IMR-90 (cell line): ENCODE measurements around the gene TSSK2. TPM values are rescaled to one million over a fixed set of nuclear protein-coding genes. Genes with fewer than 3 reads are reported as not detected.

ENCODE experiments used
- ATAC-seq: fragments of 200-7000 bp; cut with Tn5 transposase; 2 replicates; pipeline ENCODE4 v1.9.1; 2020; ENCODE audit warnings: low read depth, mild to moderate bottlenecking, moderate library complexity
- BruUV-seq: library from RNA; stranded (reverse); fragments of 400-500 nt; replicated peaks from 2 replicates; lab custom pipeline; 2021; lab: Mats Ljungman, UMichigan
- CTCF ChIA-PET: fragments of 300-600 bp; formaldehyde crosslinking; extraction: SDS; loops from one replicate; lab custom pipeline; 2021; ENCODE audit warnings: antibody characterized with exemption; lab: Yijun Ruan, JAX
- POLR2A ChIA-PET: fragments of 300-600 bp; sonication (Branson Sonifier 250); formaldehyde crosslinking; loops from one replicate; lab custom pipeline; 2022; ENCODE audit warnings: antibody characterized with exemption; ENCODE audit not compliant: unreplicated experiment; lab: Charles Lee
- DNase-seq: peaks from one replicate; pipeline ENCODE4 v3.0.0; 2013
- H2AFZ ChIP-seq: replicated peaks from 2 replicates; pipeline ENCODE3; 2013; ENCODE audit warnings: low read length, mild to moderate bottlenecking; ENCODE audit not compliant: poor library complexity
- H2AK5ac ChIP-seq: 2 replicates; pipeline ENCODE4 v1.6.1; 2013; ENCODE audit warnings: low read depth, low read length, inconsistent platforms
- H2AK9ac ChIP-seq: replicated peaks from 2 replicates; pipeline ENCODE3; 2013; ENCODE audit warnings: mild to moderate bottlenecking, low read depth, low read length, moderate library complexity; ENCODE audit not compliant: poor library complexity
- H2BK120ac ChIP-seq: 2 replicates; pipeline ENCODE4 v1.6.1; 2013; ENCODE audit warnings: low read depth, low read length, inconsistent platforms
- H2BK15ac ChIP-seq: 3 replicates; pipeline ENCODE4 v1.6.1; 2013; ENCODE audit warnings: low read depth, low read length, inconsistent platforms
- H2BK20ac ChIP-seq: 2 replicates; pipeline ENCODE4 v1.6.1; 2013; ENCODE audit warnings: low read depth, mild to moderate bottlenecking, inconsistent platforms, low read length, moderate library complexity
- H2BK5ac ChIP-seq: 2 replicates; pipeline ENCODE4 v1.6.1; 2013; ENCODE audit warnings: mild to moderate bottlenecking, low read depth, low read length, inconsistent platforms; ENCODE audit not compliant: poor library complexity, severe bottlenecking
- H3K14ac ChIP-seq: replicated peaks from 2 replicates; pipeline ENCODE4 v1.6.1; 2013; ENCODE audit warnings: low read depth, low read length, inconsistent platforms
- H3K18ac ChIP-seq: 2 replicates; pipeline ENCODE4 v1.6.1; 2013; ENCODE audit warnings: low read depth, low read length, control low read depth
- H3K23ac ChIP-seq: 2 replicates; pipeline ENCODE4 v1.6.1; 2013; ENCODE audit warnings: low read depth, low read length, inconsistent platforms
- H3K27ac ChIP-seq: 2 replicates; pipeline ENCODE4 v1.5.1; 2013; ENCODE audit warnings: mild to moderate bottlenecking, control low read depth, low read length; ENCODE audit not compliant: insufficient read depth
- H3K27me3 ChIP-seq: 2 replicates; pipeline ENCODE4 v1.6.1; 2013; ENCODE audit warnings: low read length; ENCODE audit not compliant: control insufficient read depth, insufficient read depth
- H3K36me3 ChIP-seq: 2 replicates; pipeline ENCODE4 v1.6.1; 2013; ENCODE audit warnings: low read length, mixed read lengths; ENCODE audit not compliant: control insufficient read depth, insufficient read depth
- H3K4ac ChIP-seq: 2 replicates; pipeline ENCODE4 v1.6.1; 2013; ENCODE audit warnings: low read depth, low read length, inconsistent platforms
- H3K4me1 ChIP-seq: 2 replicates; pipeline ENCODE4 v1.6.1; 2013; ENCODE audit warnings: low read length, mixed read lengths; ENCODE audit not compliant: control insufficient read depth, insufficient read depth
- H3K4me2 ChIP-seq: 2 replicates; pipeline ENCODE4 v1.6.1; 2013; ENCODE audit warnings: low read depth, mild to moderate bottlenecking, control low read depth, low read length, moderate library complexity
- H3K4me3 ChIP-seq: 2 replicates; pipeline ENCODE4 v1.5.1; 2013; ENCODE audit warnings: low read depth, mild to moderate bottlenecking, control low read depth, low read length, moderate library complexity; ENCODE audit not compliant: insufficient read depth
- H3K56ac ChIP-seq: 2 replicates; pipeline ENCODE4 v1.6.1; 2013; ENCODE audit warnings: low read length, inconsistent platforms; ENCODE audit not compliant: insufficient read depth; ENCODE audit errors: extremely low read depth
- H3K79me1 ChIP-seq, 2 experiments: 2 replicates each; pipeline ENCODE4 v1.6.1; 2013; ENCODE audit warnings: low read length in 2 of 2, inconsistent platforms in 1 of 2, low read depth in 1 of 2
- H3K9ac ChIP-seq: 2 replicates; pipeline ENCODE4 v1.6.1; 2013; ENCODE audit warnings: low read depth, low read length, control low read depth
- H3K9me1 ChIP-seq: 2 replicates; pipeline ENCODE4 v1.6.1; 2013; ENCODE audit warnings: low read length, inconsistent platforms; ENCODE audit not compliant: insufficient read depth
- H3K9me3 ChIP-seq: 2 replicates; pipeline ENCODE4 v1.6.1; 2013; ENCODE audit warnings: low read length; ENCODE audit not compliant: control insufficient read depth, insufficient read depth
- H4K20me1 ChIP-seq: 2 replicates; pipeline ENCODE4 v1.6.1; 2013; ENCODE audit warnings: low read length, inconsistent platforms; ENCODE audit not compliant: insufficient read depth
- H4K5ac ChIP-seq: 2 replicates; pipeline ENCODE4 v1.6.1; 2013; ENCODE audit warnings: mild to moderate bottlenecking, low read depth, low read length, control low read depth
- H4K8ac ChIP-seq, 2 experiments: 2 replicates each; pipeline ENCODE4 v1.6.1; 2013; ENCODE audit warnings: low read depth in 2 of 2, low read length in 2 of 2, control low read depth in 1 of 2, inconsistent platforms in 1 of 2
- H4K91ac ChIP-seq: 2 replicates; pipeline ENCODE4 v1.6.1; 2013; ENCODE audit warnings: low read depth, low read length, inconsistent platforms; ENCODE audit not compliant: insufficient read depth
- MAFK ChIP-seq: IDR thresholded peaks from 2 replicates; pipeline ENCODE4 v1.6.1; 2012; ENCODE audit warnings: low read depth, low read length, improper control_type of control experiment
- NFE2L2 ChIP-seq: fragments of 150-350 bp; IDR thresholded peaks from 2 replicates; pipeline ENCODE4 v1.6.1; 2016; ENCODE audit warnings: low read depth, mild to moderate bottlenecking, low read length
- POLR2A ChIP-seq: IDR thresholded peaks from 2 replicates; pipeline ENCODE4 v1.6.1; 2012; ENCODE audit warnings: mild to moderate bottlenecking, low read depth, low read length
- SMC3 ChIP-seq: fragments of 150-350 bp; IDR thresholded peaks from 2 replicates; pipeline ENCODE4 v1.6.1; 2016; ENCODE audit warnings: low read depth, mild to moderate bottlenecking, antibody characterized with exemption, low read length, moderate library complexity
- WGBS, 2 experiments: methylation state at CpG; one replicate each; pipeline versions ENCODE4 v1.1.5 to v1.1.7; 2013; ENCODE audit warnings: missing lambda C conversion rate in 2 of 2; ENCODE audit not compliant: insufficient read length in 1 of 2; ENCODE audit errors: extremely low coverage in 2 of 2; 5-methylcytosine and 5-hydroxymethylcytosine counted together
- dilution Hi-C: fragments of 300-500 bp; cut with HindIII; formaldehyde crosslinking; loops from one replicate; pipeline ENCODE4 v1.14.3; 2018; ENCODE audit warnings: low sequenced_read_pairs; ENCODE audit not compliant: unreplicated experiment
- in situ Hi-C: fragments of 300-500 bp; cut with MboI; formaldehyde crosslinking; loops from 3 replicates; pipeline ENCODE4 v1.14.3; 2019; ENCODE audit warnings: low sequenced_read_pairs, inconsistent platforms, mixed read lengths
- intact Hi-C: fragments of 100-400 bp; cut with micrococcal nuclease; formaldehyde crosslinking; loops from 2 replicates; pipeline ENCODE4 v1.10.0; 2022
- polyA plus RNA-seq, 3 experiments: library from polyadenylated mRNA; depleted of rRNA; stranded (reverse); fragments of >200 nt; gene quantifications; 2 replicates each; pipeline ENCODE4 v1.2.3, GENCODE V29; 2012; ENCODE audit warnings: low replicate concordance in 1 of 3
- total RNA-seq: library from RNA; depleted of rRNA; stranded (reverse); fragments of >200 nt; gene quantifications from 2 replicates; pipeline ENCODE4 v1.2.3, GENCODE V29; 2012
- TF ChIP-seq, protein P1 (sequence below): fragments of 150-350 bp; IDR thresholded peaks from 2 replicates; pipeline ENCODE4 v1.6.1; 2016; ENCODE audit warnings: low read depth, mild to moderate bottlenecking, low read length, moderate library complexity, borderline replicate concordance

Gene TSSK2
- total and polyA plus RNA-seq, 2 of the 4 experiments (the other 2 are of a cell fraction) = not detected

DNA sequence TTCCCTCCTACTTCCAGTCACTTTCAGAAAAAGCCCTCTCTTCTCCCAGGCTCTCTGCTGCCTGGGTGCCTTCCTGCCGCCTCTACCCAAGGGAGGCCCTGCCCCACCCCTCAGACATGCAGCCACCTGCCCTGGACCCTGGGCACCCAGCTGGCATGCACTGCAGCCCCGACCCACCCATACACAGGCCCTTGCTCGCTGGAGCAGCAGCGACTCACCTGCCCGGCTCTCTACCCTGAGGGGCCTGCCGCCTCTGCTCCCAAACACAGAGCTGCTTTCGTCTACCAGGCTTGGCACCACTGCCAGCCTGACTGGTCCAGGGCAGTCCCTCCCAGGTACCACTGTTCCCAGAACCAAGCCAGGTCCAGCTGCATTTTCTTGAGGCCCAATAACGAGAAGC is 1.2 kb upstream of the TSSK2 start:
- CTCF ChIA-PET = no interaction called here
- H3K9me1 ChIP-seq = peaks cover 3% of the 10 kb centered on the region; the same call in 1 of the 2 replicates
- H4K20me1 ChIP-seq = no peaks in the 10 kb centered on the region
- H2AK9ac ChIP-seq = no peak overlapping the region
- no peak overlapping the region for H4K8ac ChIP-seq
- H3K14ac ChIP-seq = no peak overlapping the region
- dilution Hi-C loops = no loop called here
- BruUV-seq = no TSS peak
- in situ Hi-C loops = no loop called here
- no peak for ATAC-seq
- intact Hi-C loops = no loop called here
- no peak overlapping the region for H2BK15ac ChIP-seq
- no peak overlapping the region for H3K27ac ChIP-seq
- H2BK120ac ChIP-seq = no peak overlapping the region
- 83% methylated on average over 1 of the region's 8 CpGs; no CpG with 5 or more reads in 1 of the 2 experiments for WGBS, 2 experiments
- H3K79me1 ChIP-seq = no peaks in the 10 kb centered on the region
- no peak overlapping the region for H2AK5ac ChIP-seq
- POLR2A ChIA-PET = no interaction called here
- no peak overlapping the region for H3K4ac ChIP-seq
- no peak overlapping the region for H4K5ac ChIP-seq
- H3K4me1 ChIP-seq = no peaks in the 10 kb centered on the region
- no peak overlapping the region for H3K56ac ChIP-seq
- no peak overlapping the region for H2AFZ ChIP-seq
- H2BK5ac ChIP-seq = no peak overlapping the region
- no peaks in the 10 kb centered on the region for H3K9me3 ChIP-seq
- no peak overlapping the region for H3K18ac ChIP-seq
- H3K23ac ChIP-seq = no peak overlapping the region
- no peak overlapping the region for H2BK20ac ChIP-seq
- H3K36me3 ChIP-seq = peaks cover 31% of the 10 kb centered on the region
- H3K4me2 ChIP-seq = no peak overlapping the region
- no peak overlapping the region for H3K4me3 ChIP-seq
- no peak overlapping the region for H4K91ac ChIP-seq
- DNase-seq = no peak
- no peaks in the 10 kb centered on the region for H3K27me3 ChIP-seq
- TF ChIP-seq, protein P1, sequence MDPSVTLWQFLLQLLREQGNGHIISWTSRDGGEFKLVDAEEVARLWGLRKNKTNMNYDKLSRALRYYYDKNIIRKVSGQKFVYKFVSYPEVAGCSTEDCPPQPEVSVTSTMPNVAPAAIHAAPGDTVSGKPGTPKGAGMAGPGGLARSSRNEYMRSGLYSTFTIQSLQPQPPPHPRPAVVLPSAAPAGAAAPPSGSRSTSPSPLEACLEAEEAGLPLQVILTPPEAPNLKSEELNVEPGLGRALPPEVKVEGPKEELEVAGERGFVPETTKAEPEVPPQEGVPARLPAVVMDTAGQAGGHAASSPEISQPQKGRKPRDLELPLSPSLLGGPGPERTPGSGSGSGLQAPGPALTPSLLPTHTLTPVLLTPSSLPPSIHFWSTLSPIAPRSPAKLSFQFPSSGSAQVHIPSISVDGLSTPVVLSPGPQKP = no peak
- no peak for TF ChIP-seq MAFK
- TF ChIP-seq POLR2A = no peak
- TF ChIP-seq NFE2L2 = no peak
- no peak for TF ChIP-seq SMC3
- H3K9ac ChIP-seq = no peak overlapping the region
